Neural cell (in vitro differentiated cells): Measurements from ENCODE around the gene PER1.

Experiments
- CTCF ChIP-seq: fragments of 450-650 bp; IDR thresholded peaks from 2 replicates; pipeline ENCODE4 v1.5.1; 2014; ENCODE audit warnings: antibody characterized with exemption, mild to moderate bottlenecking, moderate library complexity; ENCODE audit not compliant: poor library complexity, severe bottlenecking
- EP300 ChIP-seq: fragments of 450-650 bp; conservative IDR thresholded peaks from 2 replicates; pipeline ENCODE4 v1.6.1; 2014; ENCODE audit warnings: antibody characterized with exemption, mild to moderate bottlenecking, moderate library complexity; ENCODE audit not compliant: poor library complexity, severe bottlenecking
- EZH2 ChIP-seq: fragments of 200-600, 300-800 bp; shearing (Covaris generic), sonication (generic); IDR thresholded peaks from 2 replicates; pipeline ENCODE4 v1.6.1; 2014; ENCODE audit warnings: antibody characterized with exemption, low read length, borderline replicate concordance, mild to moderate bottlenecking; ENCODE audit not compliant: insufficient read depth, poor library complexity, severe bottlenecking
- MXI1 ChIP-seq: fragments of 450-650 bp; conservative IDR thresholded peaks from 2 replicates; pipeline ENCODE4 v1.6.1; 2014; ENCODE audit warnings: antibody characterized with exemption, mild to moderate bottlenecking; ENCODE audit not compliant: poor library complexity, severe bottlenecking
- POLR2AphosphoS5 ChIP-seq: IDR thresholded peaks from 2 replicates; pipeline ENCODE4 v1.6.1; 2012
- RAD21 ChIP-seq: fragments of 450-650 bp; conservative IDR thresholded peaks from 2 replicates; pipeline ENCODE4 v1.6.1; 2014; ENCODE audit warnings: antibody characterized with exemption, mild to moderate bottlenecking, moderate library complexity
- REST ChIP-seq: IDR thresholded peaks from 2 replicates; pipeline ENCODE4 v1.6.1; 2012; ENCODE audit warnings: borderline replicate concordance
- SMC3 ChIP-seq: fragments of 450-650 bp; conservative IDR thresholded peaks from 2 replicates; pipeline ENCODE4 v1.6.1; 2014; ENCODE audit warnings: antibody characterized with exemption, mild to moderate bottlenecking, moderate library complexity; ENCODE audit not compliant: poor library complexity
- TAF1 ChIP-seq: IDR thresholded peaks from 2 replicates; pipeline ENCODE4 v1.6.1; 2012; ENCODE audit warnings: low read depth

- no peak for TF ChIP-seq POLR2AphosphoS5
- no peak for TF ChIP-seq CTCF
- no peak for TF ChIP-seq EZH2
- TF ChIP-seq RAD21 = no peak
- TF ChIP-seq SMC3 = no peak
- no peak for TF ChIP-seq REST
- no peak for TF ChIP-seq TAF1
- TF ChIP-seq EP300 = no peak
- no peak for TF ChIP-seq MXI1
Observed at GRCh38 chr17:8153525-8153956, 1.3 kb upstream of the PER1 start.
